Lower leg skin (tissue), 4 donors: ENCODE data around the gene TSSK6. TPM values are rescaled to one million over a fixed set of nuclear protein-coding genes. Genes with fewer than 3 reads are reported as not detected.

Experiments used
- DNase-seq, 2 donors: peaks; one replicate each; pipeline ENCODE4 v3.0.0-alpha.2; 2019; ENCODE audit warnings: low spot score in 2 of 2
- H3K4me3 ChIP-seq: fragments of 200-600 bp; sonication (generic); 2 replicates; pipeline ENCODE4 v1.5.1; 2017; ENCODE audit warnings: mild to moderate bottlenecking, low read depth; ENCODE audit not compliant: poor library complexity, severe bottlenecking
- CTCF ChIP-seq, 3 donors: fragments of 450-650 bp; IDR thresholded peaks; one replicate each; pipeline ENCODE4 v1.5.1; 2016; ENCODE audit warnings: antibody characterized with exemption in 3 of 3, mild to moderate bottlenecking in 3 of 3, moderate library complexity in 2 of 3
- POLR2A ChIP-seq, 2 donors: fragments of 450-650 bp; IDR thresholded peaks; one replicate each; pipeline ENCODE4 v1.6.1; 2016 to 2017; ENCODE audit warnings: antibody characterized with exemption in 2 of 2, mild to moderate bottlenecking in 1 of 2, moderate library complexity in 1 of 2
- WGBS, 2 donors: methylation state at CpG; one replicate each; pipeline ENCODE4 v1.1.5; 2018; 5-methylcytosine and 5-hydroxymethylcytosine counted together
- intact Hi-C: fragments of 100-400 bp; cut with DNase I; formaldehyde crosslinking; loops from one replicate; pipeline ENCODE4 v1.15.0; 2023; ENCODE audit warnings: low total_unique reads
- total RNA-seq, 4 donors: library from RNA; depleted of rRNA; stranded (reverse); fragments of >200 nt; gene quantifications; one replicate each; pipeline ENCODE4 v1.1.0, GENCODE V29; 2016

Gene TSSK6
- total RNA-seq, 4 donors from 2014 or later = 4.0 to 8.9 (median 6.7) TPM

DNA sequence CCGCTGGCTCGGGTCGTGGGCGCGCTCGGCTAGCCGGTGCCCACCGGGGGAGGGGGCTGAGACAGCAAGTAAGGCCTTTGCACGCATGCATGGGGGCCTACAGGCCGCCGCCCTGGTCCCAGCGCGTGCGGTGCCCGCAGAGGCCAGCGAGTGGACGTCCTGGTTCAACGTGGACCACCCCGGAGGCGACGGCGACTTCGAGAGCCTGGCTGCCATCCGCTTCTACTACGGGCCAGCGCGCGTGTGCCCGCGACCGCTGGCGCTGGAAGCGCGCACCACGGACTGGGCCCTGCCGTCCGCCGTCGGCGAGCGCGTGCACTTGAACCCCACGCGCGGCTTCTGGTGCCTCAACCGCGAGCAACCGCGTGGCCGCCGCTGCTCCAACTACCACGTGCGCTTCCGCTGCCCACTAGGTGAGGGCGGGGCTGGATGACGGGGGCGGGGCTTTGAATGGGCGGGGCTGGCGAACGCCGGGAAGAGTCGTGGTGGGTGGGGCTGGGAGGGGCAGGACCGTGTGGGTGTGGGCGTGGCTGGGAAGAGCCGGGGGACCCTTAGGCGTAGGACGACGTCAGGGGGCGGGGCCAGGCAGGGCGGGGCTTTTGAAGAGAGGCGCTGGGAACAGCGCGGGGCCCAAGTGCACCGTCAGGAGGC is 24.8 kb upstream of the TSSK6 start:
- no peak for TF ChIP-seq CTCF (IDR thresholded peaks at IDR 0.05)
- no peak for TF ChIP-seq POLR2A (IDR thresholded peaks at IDR 0.05)
- 16 to 30% methylated on average over 31 to 41 of the region's 74 CpGs for WGBS, 2 donors
- H3K4me3 ChIP-seq = no peak overlapping the region
- DNase-seq = peak; percentile 63 to 90
- intact Hi-C loops = no loop called here

- intact Hi-C loops = no loop called here
- TF ChIP-seq CTCF (IDR thresholded peaks at IDR 0.05) = no peak
- TF ChIP-seq POLR2A (IDR thresholded peaks at IDR 0.05) = no peak
- H3K4me3 ChIP-seq = no peak overlapping the region
- no peak for DNase-seq
- 46 to 50% methylated on average over 13 to 18 of the region's 19 CpGs for WGBS, 2 donors
Observed at GRCh38 chr19:19539698-19540063, 24.3 kb upstream of the TSSK6 start.

GRCh38 chr19:19538785-19539166 is 23.4 kb upstream of the TSSK6 start:
- WGBS, 2 donors = 12 to 26% methylated on average over 6 to 7 of the region's 7 CpGs
- intact Hi-C loops = no loop called here
- no peak overlapping the region for H3K4me3 ChIP-seq

DNA sequence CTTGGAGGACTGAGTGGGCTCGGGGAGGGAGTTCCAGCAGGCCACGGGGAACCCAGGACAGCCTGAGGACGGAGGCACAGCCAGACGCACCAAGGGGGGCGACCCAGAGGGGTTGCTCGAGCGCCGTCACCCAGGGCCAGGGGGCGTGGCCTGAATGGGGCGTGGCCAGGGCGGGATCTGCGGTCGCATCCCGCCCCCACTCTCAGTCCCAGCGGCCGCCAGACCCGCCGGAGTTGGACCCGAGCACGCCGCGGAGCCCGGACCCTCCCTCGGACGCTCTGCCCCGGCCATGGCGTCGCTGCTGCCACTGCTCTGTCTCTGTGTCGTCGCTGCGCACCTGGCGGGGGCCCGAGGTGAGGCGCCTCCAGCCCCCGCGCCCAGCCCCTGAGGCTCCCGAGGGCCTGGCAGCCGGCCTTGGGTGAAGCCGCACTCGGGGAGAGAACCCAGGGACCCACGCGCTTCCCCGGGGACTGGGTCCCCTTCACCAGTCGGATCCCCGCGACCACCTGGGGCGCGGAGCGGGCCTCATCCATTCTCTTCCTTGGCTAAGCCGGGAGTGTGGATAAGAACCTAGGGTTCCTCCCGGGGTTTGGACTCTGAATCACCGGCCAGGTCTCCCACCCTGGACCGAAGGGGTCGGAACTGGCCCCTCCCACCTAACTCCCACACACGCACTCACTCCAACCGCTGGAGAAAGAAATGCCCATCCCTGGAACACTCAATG is 22.9 kb upstream of the TSSK6 start, which contains the start of gene CILP2:
TSS of gene CILP2 (plus strand) at position 205 of the 724 bp plus-strand sequence. CDS start at position 290, 85 bp downstream.
- WGBS, 2 donors = 2 to 3% methylated on average over 27 to 37 of the region's 56 CpGs
- no peak for DNase-seq
- intact Hi-C loops = no loop called here
- H3K4me3 ChIP-seq = no peak within 1 kb of the TSS
- TF ChIP-seq POLR2A (IDR thresholded peaks at IDR 0.05) (no peak), CTCF (IDR thresholded peaks at IDR 0.05) (no peak)

More at GRCh38 chr19:19538785-19539166, 23.4 kb upstream of the TSSK6 start:
- no peak for TF ChIP-seq POLR2A (IDR thresholded peaks at IDR 0.05)
- TF ChIP-seq CTCF (IDR thresholded peaks at IDR 0.05) = no peak
- no peak for DNase-seq

- no peak overlapping the region for H3K4me3 ChIP-seq
- DNase-seq = no peak
- 31 to 38% methylated on average over 53 to 57 of the region's 59 CpGs for WGBS, 2 donors
- intact Hi-C loops = no loop called here
- no peak for TF ChIP-seq POLR2A (IDR thresholded peaks at IDR 0.05)
- TF ChIP-seq CTCF (IDR thresholded peaks at IDR 0.05) = no peak
Observed at GRCh38 chr19:19537075-19538048, 22.0 kb upstream of the TSSK6 start.
